A673 (cell line): Measurements from ENCODE around the gene CCR5AS.

Experiments used
- BruUV-seq: library from RNA; stranded (reverse); fragments of 400-500 nt; replicated peaks from 2 replicates; lab custom pipeline; 2021; lab: Mats Ljungman, UMichigan
- CTCF ChIA-PET: fragments of 300-600 bp; sonication (Branson Sonifier 250); formaldehyde crosslinking; loops from one replicate; lab custom pipeline; 2022; ENCODE audit warnings: antibody characterized with exemption; lab: Charles Lee
- POLR2A ChIA-PET: fragments of 300-600 bp; sonication (Branson Sonifier 250); formaldehyde crosslinking; loops from one replicate; lab custom pipeline; 2022; ENCODE audit warnings: antibody characterized with exemption; ENCODE audit not compliant: low non-redundant PET; lab: Charles Lee
- DNase-seq: peaks from one replicate; pipeline ENCODE4 v3.0.0-alpha.2; 2015; ENCODE audit warnings: low spot score
- H3K27ac ChIP-seq: fragments of 200-600 bp; sonication (generic); 2 replicates; pipeline ENCODE4 v1.5.1; 2016; ENCODE audit warnings: mixed run types, low read depth, mild to moderate bottlenecking, mixed read lengths, antibody characterized with exemption, low read length; ENCODE audit not compliant: poor library complexity, severe bottlenecking
- H3K27me3 ChIP-seq: fragments of 200-600 bp; sonication (generic); replicated peaks from 2 replicates; pipeline ENCODE4 v1.6.1; 2017; ENCODE audit warnings: mixed run types, low read depth, mild to moderate bottlenecking, mixed read lengths, antibody characterized with exemption, low read length; ENCODE audit not compliant: insufficient read depth, poor library complexity
- H3K36me3 ChIP-seq: fragments of 200-600 bp; sonication (generic); 2 replicates; pipeline ENCODE4 v1.6.1; 2016; ENCODE audit warnings: mixed run types, mild to moderate bottlenecking, mixed read lengths, antibody characterized with exemption, low read length; ENCODE audit not compliant: insufficient read depth, poor library complexity, severe bottlenecking
- H3K4me1 ChIP-seq: fragments of 200-600 bp; sonication (generic); 2 replicates; pipeline ENCODE4 v1.6.1; 2017; ENCODE audit warnings: mixed run types, mild to moderate bottlenecking, mixed read lengths, antibody characterized with exemption, low read length; ENCODE audit not compliant: insufficient read depth, poor library complexity, severe bottlenecking
- H3K4me3 ChIP-seq: fragments of 200-600 bp; sonication (generic); 2 replicates; pipeline ENCODE4 v1.5.1; 2016; ENCODE audit warnings: low read depth, mixed run types, mild to moderate bottlenecking, mixed read lengths, low read length; ENCODE audit not compliant: poor library complexity, severe bottlenecking
- H3K9me3 ChIP-seq: fragments of 200-600 bp; sonication (generic); 2 replicates; pipeline ENCODE4 v1.6.1; 2016; ENCODE audit warnings: mixed run types, low read depth, mild to moderate bottlenecking, mixed read lengths, antibody characterized with exemption, low read length; ENCODE audit not compliant: poor library complexity, severe bottlenecking
- CTCF ChIP-seq: fragments of 300-800, 200-600 bp; sonication (generic); conservative IDR thresholded peaks from 2 replicates; pipeline ENCODE4 v1.5.1; 2017; ENCODE audit warnings: low read depth, mild to moderate bottlenecking, antibody characterized with exemption, low read length, moderate library complexity, mixed read lengths
- EZH2 ChIP-seq: fragments of 200-600 bp; sonication (generic); IDR thresholded peaks from 2 replicates; pipeline ENCODE4 v1.6.1; 2017; ENCODE audit warnings: borderline replicate concordance, low read depth, mild to moderate bottlenecking, mixed read lengths, antibody characterized with exemption, low read length; ENCODE audit not compliant: poor library complexity, severe bottlenecking
- intact Hi-C: fragments of 100-400 bp; cut with micrococcal nuclease; formaldehyde crosslinking; loops from one replicate; pipeline ENCODE4 v1.10.0; 2022; ENCODE audit not compliant: unreplicated experiment

Gene CCR5AS

GRCh38 chr3:46449755-46450552 is 43.1 kb upstream of the CCR5AS start:
- intact Hi-C loops: no loop called here
- no peaks in the 10 kb centered on the region for H3K9me3 ChIP-seq
- CTCF ChIA-PET: no interaction called here
- no peaks in the 10 kb centered on the region for H3K4me1 ChIP-seq
- BruUV-seq: no TSS peak
- H3K27ac ChIP-seq: no peak overlapping the region
- H3K36me3 ChIP-seq: no peaks in the 10 kb centered on the region
- no peaks in the 10 kb centered on the region for H3K27me3 ChIP-seq
- TF ChIP-seq CTCF (peak; percentile 66), EZH2 (no peak)
- POLR2A ChIA-PET: no interaction called here
- no peak for DNase-seq
- H3K4me3 ChIP-seq: no peak overlapping the region

GRCh38 chr3:46448721-46449120 is 41.9 kb upstream of the CCR5AS start:
- no TSS peak for BruUV-seq
- Histone ChIP-seq H3K27me3 (no peaks in the 10 kb centered on the region), H3K4me3 (no peak overlapping the region), H3K4me1 (no peaks in the 10 kb centered on the region), H3K27ac (no peak overlapping the region), H3K36me3 (no peaks in the 10 kb centered on the region), H3K9me3 (no peaks in the 10 kb centered on the region)
- TF ChIP-seq CTCF (no peak), EZH2 (no peak)
- ChIA-PET POLR2A (no interaction called here), CTCF (no interaction called here)
- intact Hi-C loops: no loop called here
- no peak for DNase-seq

- Histone ChIP-seq H3K9me3 (no peaks in the 10 kb centered on the region), H3K36me3 (no peaks in the 10 kb centered on the region), H3K4me3 (no peak overlapping the region), H3K27me3 (no peaks in the 10 kb centered on the region), H3K27ac (no peak overlapping the region), H3K4me1 (no peaks in the 10 kb centered on the region)
- CTCF ChIA-PET: no interaction called here
- BruUV-seq: no TSS peak
- DNase-seq: no peak
- TF ChIP-seq CTCF: no peak
- no peak for TF ChIP-seq EZH2
- intact Hi-C loops: no loop called here
- POLR2A ChIA-PET: no interaction called here
These were observed 40.5 kb upstream of the CCR5AS start for GRCh38 chr3:46447228-46447985.
